Measurements from ENCODE around the gene FANK1. TPM values are rescaled to one million over a fixed set of nuclear protein-coding genes. Genes with fewer than 3 reads are reported as not detected.

Gene FANK1
- total RNA-seq, 1 experiment from 2014 or later = 0.18 TPM

- Histone ChIP-seq H3K36me3 (no peaks in the 10 kb centered on the region), H3K4me1 (replicated peaks) (peaks cover 40% of the 10 kb centered on the region), H3K9me3 (replicated peaks) (no peaks in the 10 kb centered on the region), H3K4me3 (no peak overlapping the region), H3K27me3 (replicated peaks) (no peaks in the 10 kb centered on the region), H3K27ac (no peak overlapping the region)
- DNase-seq (ENCODE audit: low read depth in 1 of 2, low spot score in 2 of 2) = no peak
Observed at GRCh38 chr10:126016156-126016805, 119.9 kb downstream of the FANK1 start.

GRCh38 chr10:126016882-126017281 lies 120.5 kb downstream of the FANK1 start:
- Histone ChIP-seq H3K4me3 (no peak overlapping the region), H3K9me3 (replicated peaks) (no peaks in the 10 kb centered on the region), H3K4me1 (replicated peaks) (peaks cover 40% of the 10 kb centered on the region), H3K36me3 (no peaks in the 10 kb centered on the region), H3K27ac (no peak overlapping the region), H3K27me3 (replicated peaks) (no peaks in the 10 kb centered on the region)
- DNase-seq (ENCODE audit: low read depth in 1 of 2, low spot score in 2 of 2) = no peak

- peak overlapping the region; percentile 4; the same call in 1 of the 2 replicates for H3K27ac ChIP-seq
- H3K4me3 ChIP-seq = no peak overlapping the region
- H3K27me3 ChIP-seq (replicated peaks) = no peaks in the 10 kb centered on the region
- peak; percentile 61 to 79 for DNase-seq (ENCODE audit: low read depth in 1 of 2, low spot score in 2 of 2)
- no peaks in the 10 kb centered on the region for H3K36me3 ChIP-seq
- H3K4me1 ChIP-seq (replicated peaks) = peaks cover 32% of the 10 kb centered on the region
- no peaks in the 10 kb centered on the region for H3K9me3 ChIP-seq (replicated peaks)
Observed at GRCh38 chr10:126017961-126018560, 121.7 kb downstream of the FANK1 start.

- Histone ChIP-seq H3K27me3 (replicated peaks) (0 out of 2 replicates have a peak, but pooled peaks cover 3% of the 10 kb centered on the region), H3K9me3 (replicated peaks) (peaks cover under 1% of the 10 kb centered on the region; the same call in 1 of the 2 replicates), H3K27ac (no peak overlapping the region), H3K36me3 (no peaks in the 10 kb centered on the region), H3K4me3 (no peak overlapping the region), H3K4me1 (replicated peaks) (peaks cover 15% of the 10 kb centered on the region)
- no peak for DNase-seq (ENCODE audit: low read depth in 1 of 2, low spot score in 2 of 2)
Observed at GRCh38 chr10:126021833-126022500, 125.6 kb downstream of the FANK1 start.

- Histone ChIP-seq H3K36me3 (no peaks in the 10 kb centered on the region), H3K4me1 (replicated peaks) (peaks cover 10% of the 10 kb centered on the region), H3K9me3 (replicated peaks) (peaks cover 2% of the 10 kb centered on the region; the same call in 1 of the 2 replicates), H3K27me3 (replicated peaks) (0 out of 2 replicates have a peak, but pooled peaks cover 3% of the 10 kb centered on the region), H3K27ac (no peak overlapping the region), H3K4me3 (no peak overlapping the region)
- DNase-seq (ENCODE audit: low read depth in 1 of 2, low spot score in 2 of 2) = no peak
Observed at GRCh38 chr10:126022841-126023240, 126.5 kb downstream of the FANK1 start.

GRCh38 chr10:126027692-126028091 lies 131.3 kb downstream of the FANK1 start:
- Histone ChIP-seq H3K4me3 (no peak overlapping the region), H3K27me3 (replicated peaks) (0 out of 2 replicates have a peak, but pooled peaks cover 3% of the 10 kb centered on the region), H3K4me1 (replicated peaks) (no peaks in the 10 kb centered on the region), H3K9me3 (replicated peaks) (peaks cover 6% of the 10 kb centered on the region), H3K27ac (no peak overlapping the region), H3K36me3 (no peaks in the 10 kb centered on the region)
- no peak for DNase-seq (ENCODE audit: low read depth in 1 of 2, low spot score in 2 of 2)

GRCh38 chr10:126029999-126030398 lies 133.6 kb downstream of the FANK1 start:
- Histone ChIP-seq H3K36me3 (no peaks in the 10 kb centered on the region), H3K9me3 (replicated peaks) (peaks cover 6% of the 10 kb centered on the region), H3K4me3 (no peak overlapping the region), H3K4me1 (replicated peaks) (no peaks in the 10 kb centered on the region), H3K27me3 (replicated peaks) (0 out of 2 replicates have a peak, but pooled peaks cover 3% of the 10 kb centered on the region), H3K27ac (no peak overlapping the region)
- DNase-seq (ENCODE audit: low read depth in 1 of 2, low spot score in 2 of 2) = no peak

- H3K9me3 ChIP-seq (replicated peaks) = no peaks in the 10 kb centered on the region; the same call in 1 of the 2 replicates
- no peak overlapping the region for H3K27ac ChIP-seq
- H3K4me1 ChIP-seq (replicated peaks) = no peaks in the 10 kb centered on the region
- H3K27me3 ChIP-seq (replicated peaks) = no peaks in the 10 kb centered on the region
- no peak for DNase-seq (ENCODE audit: low read depth in 1 of 2, low spot score in 2 of 2)
- H3K4me3 ChIP-seq = no peak overlapping the region
- no peaks in the 10 kb centered on the region for H3K36me3 ChIP-seq
Observed at GRCh38 chr10:126034586-126034985, 138.2 kb downstream of the FANK1 start.

- no peaks in the 10 kb centered on the region for H3K4me1 ChIP-seq (replicated peaks)
- H3K4me3 ChIP-seq = no peak overlapping the region
- no peaks in the 10 kb centered on the region; the same call in 1 of the 2 replicates for H3K9me3 ChIP-seq (replicated peaks)
- no peak overlapping the region for H3K27ac ChIP-seq
- no peaks in the 10 kb centered on the region for H3K36me3 ChIP-seq
- DNase-seq (ENCODE audit: low read depth in 1 of 2, low spot score in 2 of 2) = no peak
- H3K27me3 ChIP-seq (replicated peaks) = no peaks in the 10 kb centered on the region
Observed at GRCh38 chr10:126036515-126036914, 140.2 kb downstream of the FANK1 start.

- DNase-seq (ENCODE audit: low read depth in 1 of 2, low spot score in 2 of 2) = no peak
- no peaks in the 10 kb centered on the region for H3K4me1 ChIP-seq (replicated peaks)
- H3K9me3 ChIP-seq (replicated peaks) = no peaks in the 10 kb centered on the region; the same call in 1 of the 2 replicates
- H3K27me3 ChIP-seq (replicated peaks) = no peaks in the 10 kb centered on the region
- H3K27ac ChIP-seq = no peak overlapping the region
- no peak overlapping the region for H3K4me3 ChIP-seq
- no peaks in the 10 kb centered on the region for H3K36me3 ChIP-seq
Observed at GRCh38 chr10:126037946-126038345, 141.6 kb downstream of the FANK1 start.

GRCh38 chr10:126041117-126041516 lies 144.8 kb downstream of the FANK1 start:
- DNase-seq (ENCODE audit: low read depth in 1 of 2, low spot score in 2 of 2) = no peak
- H3K27ac ChIP-seq = no peak overlapping the region
- no peaks in the 10 kb centered on the region for H3K36me3 ChIP-seq

GRCh38 chr10:126041804-126042231 lies 145.5 kb downstream of the FANK1 start:
- H3K36me3 ChIP-seq = no peaks in the 10 kb centered on the region
- no peaks in the 10 kb centered on the region; the same call in 1 of the 2 replicates for H3K9me3 ChIP-seq (replicated peaks)
- H3K4me1 ChIP-seq (replicated peaks) = no peaks in the 10 kb centered on the region
- peak in 1 of 2 experiments; percentile 4 for DNase-seq (ENCODE audit: low read depth in 1 of 2, low spot score in 2 of 2)
- no peaks in the 10 kb centered on the region for H3K27me3 ChIP-seq (replicated peaks)
- H3K27ac ChIP-seq = no peak overlapping the region
- H3K4me3 ChIP-seq = no peak overlapping the region

More at GRCh38 chr10:126041117-126041516, 144.8 kb downstream of the FANK1 start:
- H3K27me3 ChIP-seq (replicated peaks) = no peaks in the 10 kb centered on the region
- no peaks in the 10 kb centered on the region; the same call in 1 of the 2 replicates for H3K9me3 ChIP-seq (replicated peaks)
- H3K4me3 ChIP-seq = no peak overlapping the region
- H3K4me1 ChIP-seq (replicated peaks) = no peaks in the 10 kb centered on the region

- H3K36me3 ChIP-seq = no peaks in the 10 kb centered on the region
- DNase-seq (ENCODE audit: low read depth in 1 of 2, low spot score in 2 of 2) = no peak
- H3K27me3 ChIP-seq (replicated peaks) = no peaks in the 10 kb centered on the region
- H3K4me1 ChIP-seq (replicated peaks) = no peaks in the 10 kb centered on the region
- H3K27ac ChIP-seq = no peak overlapping the region
- H3K9me3 ChIP-seq (replicated peaks) = no peaks in the 10 kb centered on the region; the same call in 1 of the 2 replicates
- H3K4me3 ChIP-seq = no peak overlapping the region
Observed at GRCh38 chr10:126042354-126042753, 146.0 kb downstream of the FANK1 start.

- DNase-seq (ENCODE audit: low read depth in 1 of 2, low spot score in 2 of 2) = no peak
- no peaks in the 10 kb centered on the region for H3K36me3 ChIP-seq
- no peaks in the 10 kb centered on the region for H3K27me3 ChIP-seq (replicated peaks)
- no peak overlapping the region for H3K4me3 ChIP-seq
- no peaks in the 10 kb centered on the region; the same call in 1 of the 2 replicates for H3K9me3 ChIP-seq (replicated peaks)
- H3K27ac ChIP-seq = no peak overlapping the region
- H3K4me1 ChIP-seq (replicated peaks) = no peaks in the 10 kb centered on the region
Observed at GRCh38 chr10:126042906-126043305, 146.5 kb downstream of the FANK1 start.

Data from SJSA1 (cell line).